Measurements from ENCODE around the gene RAB35.

- TF ChIP-seq EZH2 (IDR thresholded peaks at IDR 0.05; ENCODE audit: borderline replicate concordance) (no peak), CTCF (IDR thresholded peaks at IDR 0.05; ENCODE audit: poor library complexity) (no peak)
These were observed 39.3 kb downstream of the RAB35 start for GRCh38 chr12:120077260-120077659.
